Measurements from ENCODE around the gene COL4A2. TPM values are rescaled to one million over a fixed set of nuclear protein-coding genes. Genes with fewer than 3 reads are reported as not detected.

The COL4A2 gene
- total RNA-seq, 1 donor from 2014 or later = 1,736 TPM

DNA sequence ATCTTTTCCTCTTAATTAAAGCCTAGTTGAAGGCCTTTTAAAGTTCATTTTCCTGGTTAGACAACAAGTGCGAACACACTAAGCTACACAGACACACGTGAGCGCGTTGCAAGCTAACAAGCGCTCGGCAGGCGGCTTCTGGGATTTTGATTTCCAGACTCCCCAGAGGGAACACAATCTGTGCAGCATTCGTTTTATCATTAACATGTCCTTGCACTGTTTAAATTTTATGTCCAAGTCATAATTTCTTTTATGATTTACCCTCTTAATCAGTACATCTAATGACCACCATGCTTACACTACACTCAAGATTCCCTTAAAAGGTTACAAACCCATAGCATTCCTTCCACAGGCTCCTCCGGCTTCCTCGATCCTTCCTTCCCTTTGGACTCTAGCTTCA is 16.9 kb upstream of the COL4A2 start:
- Histone ChIP-seq H3K27me3 (ENCODE audit: control insufficient read depth, insufficient read depth, low read length) (no peaks in the 10 kb centered on the region), H3K4me3 (ENCODE audit: low read depth, low read length) (no peak overlapping the region), H3K36me3 (ENCODE audit: control insufficient read depth, insufficient read depth, low read length) (peaks cover 3% of the 10 kb centered on the region)
- TF ChIP-seq, protein P1, sequence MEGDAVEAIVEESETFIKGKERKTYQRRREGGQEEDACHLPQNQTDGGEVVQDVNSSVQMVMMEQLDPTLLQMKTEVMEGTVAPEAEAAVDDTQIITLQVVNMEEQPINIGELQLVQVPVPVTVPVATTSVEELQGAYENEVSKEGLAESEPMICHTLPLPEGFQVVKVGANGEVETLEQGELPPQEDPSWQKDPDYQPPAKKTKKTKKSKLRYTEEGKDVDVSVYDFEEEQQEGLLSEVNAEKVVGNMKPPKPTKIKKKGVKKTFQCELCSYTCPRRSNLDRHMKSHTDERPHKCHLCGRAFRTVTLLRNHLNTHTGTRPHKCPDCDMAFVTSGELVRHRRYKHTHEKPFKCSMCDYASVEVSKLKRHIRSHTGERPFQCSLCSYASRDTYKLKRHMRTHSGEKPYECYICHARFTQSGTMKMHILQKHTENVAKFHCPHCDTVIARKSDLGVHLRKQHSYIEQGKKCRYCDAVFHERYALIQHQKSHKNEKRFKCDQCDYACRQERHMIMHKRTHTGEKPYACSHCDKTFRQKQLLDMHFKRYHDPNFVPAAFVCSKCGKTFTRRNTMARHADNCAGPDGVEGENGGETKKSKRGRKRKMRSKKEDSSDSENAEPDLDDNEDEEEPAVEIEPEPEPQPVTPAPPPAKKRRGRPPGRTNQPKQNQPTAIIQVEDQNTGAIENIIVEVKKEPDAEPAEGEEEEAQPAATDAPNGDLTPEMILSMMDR (IDR thresholded peaks at IDR 0.05; ENCODE audit: insufficient read depth, low read length, poor library complexity, severe bottlenecking) = no peak
- no peak for DNase-seq (ENCODE audit: low read depth)

DNA sequence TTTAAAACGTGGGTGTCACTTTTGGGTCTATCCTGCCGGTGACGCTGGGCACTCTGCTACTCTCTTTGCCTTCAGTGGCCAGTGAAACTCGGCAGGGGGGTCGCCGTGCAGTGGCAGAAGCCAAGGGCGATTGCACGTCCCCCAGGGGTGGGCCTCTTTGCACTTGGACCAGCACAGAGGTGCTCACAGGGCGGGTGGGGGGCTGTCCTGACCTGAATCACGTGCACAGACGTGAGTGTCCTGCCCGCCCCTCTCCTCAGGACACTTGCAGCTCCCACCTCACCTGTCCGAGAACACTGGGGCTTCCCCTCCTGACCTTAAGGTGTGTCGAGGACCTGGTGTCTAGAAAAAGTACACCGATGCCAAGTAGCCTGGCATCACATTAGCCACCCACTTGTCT is 16.3 kb upstream of the COL4A2 start:
- no peaks in the 10 kb centered on the region for H3K27me3 ChIP-seq (ENCODE audit: control insufficient read depth, insufficient read depth, low read length)
- TF ChIP-seq, protein P1 (IDR thresholded peaks at IDR 0.05; ENCODE audit: insufficient read depth, low read length, poor library complexity, severe bottlenecking) = no peak
- DNase-seq (ENCODE audit: low read depth) = no peak
- H3K36me3 ChIP-seq (ENCODE audit: control insufficient read depth, insufficient read depth, low read length) = peaks cover 3% of the 10 kb centered on the region
- no peak overlapping the region for H3K4me3 ChIP-seq (ENCODE audit: low read depth, low read length)

DNA sequence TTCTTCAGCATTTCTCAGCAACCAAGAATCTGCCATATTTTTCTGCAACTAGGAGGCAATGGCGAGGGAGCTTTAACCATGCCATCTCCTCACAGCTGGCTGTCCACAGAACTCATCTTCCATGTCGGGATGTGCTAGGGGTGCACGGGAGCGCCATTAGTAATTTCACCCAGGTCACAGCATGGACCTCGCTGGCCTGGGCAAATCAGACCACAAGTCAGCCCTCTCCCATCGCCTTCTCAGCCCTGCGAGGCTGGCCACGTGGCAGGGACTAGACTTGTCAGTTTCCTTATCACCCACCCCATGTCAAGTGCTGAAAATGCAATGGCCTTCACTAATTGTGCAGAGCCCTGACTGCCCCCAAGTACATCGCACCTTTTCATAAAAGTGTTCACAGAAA is 15.8 kb upstream of the COL4A2 start:
- H3K27me3 ChIP-seq (ENCODE audit: control insufficient read depth, insufficient read depth, low read length) = no peaks in the 10 kb centered on the region
- TF ChIP-seq, protein P1 (IDR thresholded peaks at IDR 0.05; ENCODE audit: insufficient read depth, low read length, poor library complexity, severe bottlenecking) = no peak
- H3K4me3 ChIP-seq (ENCODE audit: low read depth, low read length) = no peak overlapping the region

DNA sequence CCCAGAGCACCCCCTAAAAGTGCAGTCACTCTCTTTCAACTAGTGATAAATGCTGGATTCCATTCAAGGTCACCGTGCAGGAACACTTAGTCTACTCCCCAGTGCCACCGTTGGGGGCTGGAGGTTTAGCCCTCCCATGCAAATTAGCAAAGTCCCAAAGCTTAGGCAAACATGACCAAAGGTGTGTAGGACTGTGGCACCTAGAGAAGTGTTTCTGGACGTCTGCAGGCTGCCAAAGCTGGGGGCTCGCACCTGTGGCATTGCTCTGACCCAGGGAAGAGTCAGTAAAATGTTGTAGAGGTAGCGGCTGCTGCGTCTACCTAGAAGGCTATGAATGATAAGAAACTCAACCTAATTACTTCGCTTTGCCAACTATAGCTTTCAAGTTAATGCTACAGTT is 14.0 kb upstream of the COL4A2 start:
- TF ChIP-seq, protein P1 (IDR thresholded peaks at IDR 0.05; ENCODE audit: insufficient read depth, low read length, poor library complexity, severe bottlenecking) = no peak
- H3K36me3 ChIP-seq (ENCODE audit: control insufficient read depth, insufficient read depth, low read length) = peaks cover 3% of the 10 kb centered on the region
- no peak for DNase-seq (ENCODE audit: low read depth)
- H3K27me3 ChIP-seq (ENCODE audit: control insufficient read depth, insufficient read depth, low read length) = no peaks in the 10 kb centered on the region
- no peak overlapping the region for H3K4me3 ChIP-seq (ENCODE audit: low read depth, low read length)

More for the DNA sequence above, 15.8 kb upstream of the COL4A2 start:
- H3K36me3 ChIP-seq (ENCODE audit: control insufficient read depth, insufficient read depth, low read length) = peaks cover 3% of the 10 kb centered on the region
- DNase-seq (ENCODE audit: low read depth) = no peak

DNA sequence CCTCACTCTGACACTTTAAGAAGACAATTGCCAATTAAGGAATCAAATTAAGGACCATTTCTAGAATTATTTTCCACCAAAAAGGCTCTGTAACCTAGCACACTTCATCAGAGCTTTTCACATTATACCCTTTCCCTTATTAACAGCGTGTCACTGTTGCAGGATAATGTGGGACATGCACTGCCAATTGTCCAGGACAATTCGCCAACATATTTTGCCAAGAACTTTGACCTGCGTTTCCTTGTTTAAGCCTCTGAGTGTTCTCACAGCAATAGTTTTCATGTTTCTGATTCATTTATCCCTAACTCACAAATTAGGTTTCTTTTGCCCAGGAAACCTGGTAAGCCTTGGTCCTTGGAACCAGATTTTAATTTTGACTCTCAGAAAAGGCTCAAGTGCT is 13.4 kb upstream of the COL4A2 start:
- no peak for DNase-seq (ENCODE audit: low read depth)
- TF ChIP-seq, protein P1 (IDR thresholded peaks at IDR 0.05; ENCODE audit: insufficient read depth, low read length, poor library complexity, severe bottlenecking) = no peak
- Histone ChIP-seq H3K27me3 (ENCODE audit: control insufficient read depth, insufficient read depth, low read length) (no peaks in the 10 kb centered on the region), H3K36me3 (ENCODE audit: control insufficient read depth, insufficient read depth, low read length) (peaks cover 3% of the 10 kb centered on the region), H3K4me3 (ENCODE audit: low read depth, low read length) (no peak overlapping the region)

DNA sequence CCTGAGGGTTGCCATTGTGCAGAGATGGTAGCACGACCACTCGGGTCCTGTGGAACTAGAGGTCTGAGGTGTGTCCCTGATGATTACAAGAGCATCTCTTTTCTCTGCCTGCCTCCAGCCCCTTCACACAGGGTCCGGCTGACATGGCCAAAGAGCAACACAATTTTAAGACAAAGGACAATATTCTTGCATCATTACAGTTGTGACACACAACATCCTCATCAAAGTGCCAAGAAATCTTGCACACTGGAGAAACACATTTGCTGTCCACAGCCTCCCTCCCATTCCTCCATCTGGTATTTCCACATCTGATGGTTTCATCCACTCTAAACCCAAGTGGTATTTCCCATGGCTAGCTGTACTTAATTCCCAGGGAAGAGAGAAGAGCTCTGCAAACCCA is 12.9 kb upstream of the COL4A2 start:
- H3K36me3 ChIP-seq (ENCODE audit: control insufficient read depth, insufficient read depth, low read length) = peaks cover 3% of the 10 kb centered on the region
- no peak for DNase-seq (ENCODE audit: low read depth)
- TF ChIP-seq, protein P1 (IDR thresholded peaks at IDR 0.05; ENCODE audit: insufficient read depth, low read length, poor library complexity, severe bottlenecking) = no peak
- H3K4me3 ChIP-seq (ENCODE audit: low read depth, low read length) = no peak overlapping the region
- no peaks in the 10 kb centered on the region for H3K27me3 ChIP-seq (ENCODE audit: control insufficient read depth, insufficient read depth, low read length)
